Measurements from ENCODE around the gene CEP44. TPM values are rescaled to one million over a fixed set of nuclear protein-coding genes. Genes with fewer than 3 reads are reported as not detected.

CEP44 gene
- total and polyA plus RNA-seq, 10 of the 15 experiments (the other 5 are each of a cell fraction or from before 2014, with no cell fraction given) = 7.6 to 19.8 (median 14.2) TPM

- ATAC-seq (no peak; the same call in 2 of the 3 replicates), FAIRE-seq (no peak), DNase-seq (ENCODE audit: low read depth, low spot score) (no peak)
- Histone ChIP-seq H3K79me2 (ENCODE audit: control insufficient read depth, insufficient read depth, low read length) (no peaks in the 10 kb centered on the region), H2AFZ (ENCODE audit: control insufficient read depth, low read depth, low read length) (no peak overlapping the region), H3K9me3 (replicated peaks; ENCODE audit: control insufficient read depth, insufficient read depth, low read length) (no peaks in the 10 kb centered on the region), H3K27me3 (replicated peaks in 1 of 2; ENCODE audit: control insufficient read depth in 2 of 2, insufficient read depth in 2 of 2, low read length in 1 of 2) (no peaks in the 10 kb centered on the region), H3K36me3 (ENCODE audit: control insufficient read depth in 2 of 2, insufficient read depth in 2 of 2, low read length in 1 of 2) (peaks cover 0 to 3% of the 10 kb centered on the region in 2 experiments; a peak in 1 of 4 replicates), H3K4me1 (ENCODE audit: control insufficient read depth, insufficient read depth, low read length) (no peaks in the 10 kb centered on the region), H3K9ac (ENCODE audit: control insufficient read depth, insufficient read depth, low read length) (no peak overlapping the region), H3K27ac (ENCODE audit: control insufficient read depth, insufficient read depth) (no peak overlapping the region), H4K20me1 (ENCODE audit: control insufficient read depth, insufficient read depth) (no peaks in the 10 kb centered on the region), H3K4me3 (no peak overlapping the region), H3K4me2 (ENCODE audit: control insufficient read depth, insufficient read depth) (no peak overlapping the region)
- ChIA-PET SMC1A (ENCODE audit: uncharacterized antibody, unreplicated experiment) (interaction anchor here (0.6 to 1.1 kb wide), 4 partner anchors 8 to 17 kb away, joined by 3 read pairs; no protein-coding TSS in a partner anchor), CTCF (interaction anchor here (0.6 to 1.8 kb wide), 5 partner anchors 14 to 833 kb away, joined by 3 to 6 read pairs (median 3); no protein-coding TSS in a partner anchor), RAD21 (ENCODE audit: unreplicated experiment) (interaction anchor here (1.1 to 1.4 kb wide), 3 partner anchors 11 to 24 kb away, joined by 3 to 9 read pairs (median 3); no protein-coding TSS in a partner anchor), POLR2A (interaction anchor here (1.5 kb wide), 1 partner anchor 43 kb away, joined by 5 read pairs; the partner anchor contains the start of genes CEP44 and FBXO8)
- intact Hi-C loops (cut with micrococcal nuclease; ENCODE audit: unreplicated experiment) (no loop called here), in situ Hi-C loops (cut with MboI) (no loop called here)
- no TSS peak for BruUV-seq (replicated peaks)
- WGBS (ENCODE audit: insufficient coverage, insufficient replicate concordance, low lambda C conversion rate, missing lambda C conversion rate) = 68% methylated on average over 3 of the region's 3 CpGs
- no peak for TF ChIP-seq SUZ12 (IDR thresholded peaks at IDR 0.05; ENCODE audit: unreplicated experiment)
- TF ChIP-seq RUNX3 (IDR thresholded peaks at IDR 0.05; ENCODE audit: low read length) = peak; percentile 51; the same call in 1 of the 2 replicates
These were observed 42.5 kb upstream of the CEP44 start for GRCh38 chr4:174241162-174241561.

GRCh38 chr4:174244441-174244840 lies 39.3 kb upstream of the CEP44 start:
- Histone ChIP-seq H3K36me3 (ENCODE audit: control insufficient read depth in 2 of 2, insufficient read depth in 2 of 2, low read length in 1 of 2) (no peaks in the 10 kb centered on the region), H3K4me3 (no peak overlapping the region), H3K9me3 (replicated peaks; ENCODE audit: control insufficient read depth, insufficient read depth, low read length) (no peaks in the 10 kb centered on the region), H2AFZ (ENCODE audit: control insufficient read depth, low read depth, low read length) (no peak overlapping the region), H3K79me2 (ENCODE audit: control insufficient read depth, insufficient read depth, low read length) (no peaks in the 10 kb centered on the region), H3K4me1 (ENCODE audit: control insufficient read depth, insufficient read depth, low read length) (no peaks in the 10 kb centered on the region), H4K20me1 (ENCODE audit: control insufficient read depth, insufficient read depth) (no peaks in the 10 kb centered on the region), H3K27ac (ENCODE audit: control insufficient read depth, insufficient read depth) (no peak overlapping the region), H3K27me3 (replicated peaks in 1 of 2; ENCODE audit: control insufficient read depth in 2 of 2, insufficient read depth in 2 of 2, low read length in 1 of 2) (no peaks in the 10 kb centered on the region), H3K4me2 (ENCODE audit: control insufficient read depth, insufficient read depth) (no peak overlapping the region), H3K9ac (ENCODE audit: control insufficient read depth, insufficient read depth, low read length) (no peak overlapping the region)
- ChIA-PET SMC1A (ENCODE audit: uncharacterized antibody, unreplicated experiment) (interaction anchor here (0.9 kb wide), 1 partner anchor 119 kb away, joined by 3 read pairs; no protein-coding TSS in a partner anchor), RAD21 (ENCODE audit: unreplicated experiment) (no interaction called here), POLR2A (interaction anchor here (0.8 kb wide), 1 partner anchor 40 kb away, joined by 3 read pairs; the partner anchor contains the start of gene CEP44), CTCF (interaction anchor here (1.0 kb wide), 1 partner anchor 21 kb away, joined by 3 read pairs; no protein-coding TSS in a partner anchor)
- FAIRE-seq (no peak), DNase-seq (ENCODE audit: low read depth, low spot score) (no peak), ATAC-seq (peak; percentile 71)
- intact Hi-C loops (cut with micrococcal nuclease; ENCODE audit: unreplicated experiment) (no loop called here), in situ Hi-C loops (cut with MboI) (no loop called here)
- 0% methylated on average over 1 of the region's 1 CpG for WGBS (ENCODE audit: insufficient coverage, insufficient replicate concordance, low lambda C conversion rate, missing lambda C conversion rate)
- no TSS peak for BruUV-seq (replicated peaks)
- TF ChIP-seq TAF1 (IDR thresholded peaks at IDR 0.05; ENCODE audit: borderline replicate concordance, low read depth, low read length) (no peak), EP300 (IDR thresholded peaks at IDR 0.05; ENCODE audit: borderline replicate concordance in 1 of 2, control insufficient read depth in 1 of 2, low read depth in 2 of 2, low read length in 2 of 2) (no peak), NR2C1 (IDR thresholded peaks at IDR 0.05) (no peak), RBBP5 (conservative IDR thresholded peaks at IDR 0.05) (no peak), JUNB (IDR thresholded peaks at IDR 0.05) (no peak), NR2C2 (IDR thresholded peaks at IDR 0.05; ENCODE audit: borderline replicate concordance, control insufficient read depth, insufficient read length, low read depth) (no peak), ATF7 (IDR thresholded peaks at IDR 0.05; ENCODE audit: low read depth) (no peak), BCLAF1 (IDR thresholded peaks at IDR 0.05) (no peak), WRNIP1 (IDR thresholded peaks at IDR 0.05; ENCODE audit: borderline replicate concordance, low read depth, low read length) (no peak), SREBF2 (IDR thresholded peaks at IDR 0.05; ENCODE audit: low read length) (no peak)
- TF ChIP-seq, protein P1, sequence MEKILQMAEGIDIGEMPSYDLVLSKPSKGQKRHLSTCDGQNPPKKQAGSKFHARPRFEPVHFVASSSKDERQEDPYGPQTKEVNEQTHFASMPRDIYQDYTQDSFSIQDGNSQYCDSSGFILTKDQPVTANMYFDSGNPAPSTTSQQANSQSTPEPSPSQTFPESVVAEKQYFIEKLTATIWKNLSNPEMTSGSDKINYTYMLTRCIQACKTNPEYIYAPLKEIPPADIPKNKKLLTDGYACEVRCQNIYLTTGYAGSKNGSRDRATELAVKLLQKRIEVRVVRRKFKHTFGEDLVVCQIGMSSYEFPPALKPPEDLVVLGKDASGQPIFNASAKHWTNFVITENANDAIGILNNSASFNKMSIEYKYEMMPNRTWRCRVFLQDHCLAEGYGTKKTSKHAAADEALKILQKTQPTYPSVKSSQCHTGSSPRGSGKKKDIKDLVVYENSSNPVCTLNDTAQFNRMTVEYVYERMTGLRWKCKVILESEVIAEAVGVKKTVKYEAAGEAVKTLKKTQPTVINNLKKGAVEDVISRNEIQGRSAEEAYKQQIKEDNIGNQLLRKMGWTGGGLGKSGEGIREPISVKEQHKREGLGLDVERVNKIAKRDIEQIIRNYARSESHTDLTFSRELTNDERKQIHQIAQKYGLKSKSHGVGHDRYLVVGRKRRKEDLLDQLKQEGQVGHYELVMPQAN (conservative IDR thresholded peaks at IDR 0.05) = no peak
